Tibial nerve (tissue), 4 donors: ENCODE data around the gene TMEM179B. TPM values are rescaled to one million over a fixed set of nuclear protein-coding genes. Genes with fewer than 3 reads are reported as not detected.
"Not testable (repeated sequence)": the region's sequence is repeated elsewhere in the genome, so short reads cannot be mapped to it uniquely, and the experiment has no call there.

Source experiments
- DNase-seq, 2 donors: peaks; one replicate each; pipeline ENCODE4 v3.0.0-alpha.2; 2019; ENCODE audit warnings: low spot score in 2 of 2
- H3K27ac ChIP-seq, 4 donors: fragments of 200-600 bp; sonication (generic) in 3 of 4; one replicate each; pipeline ENCODE4 v1.5.1; 2017 to 2019; ENCODE audit warnings: mild to moderate bottlenecking in 1 of 4
- H3K27me3 ChIP-seq, 2 donors: fragments of 200-600 bp; sonication (generic) in 1 of 2; one replicate each; pipeline versions ENCODE4 v1.5.1 to v1.6.0; 2017 to 2019
- H3K36me3 ChIP-seq, 3 donors: fragments of 200-600 bp; sonication (generic); one replicate each; pipeline ENCODE4 v1.5.1; 2018 to 2019
- H3K4me1 ChIP-seq, 4 donors: fragments of 200-600 bp; sonication (generic) in 3 of 4; one replicate each; pipeline ENCODE4 v1.5.1; 2017 to 2019
- H3K4me3 ChIP-seq, 4 donors: fragments of 200-600 bp; sonication (generic) in 3 of 4; one replicate each; pipeline ENCODE4 v1.5.1; 2017 to 2019; ENCODE audit warnings: mild to moderate bottlenecking in 1 of 4, moderate library complexity in 1 of 4
- H3K9me3 ChIP-seq, 4 donors: fragments of 200-600 bp; sonication (generic) in 3 of 4; one replicate each; pipeline ENCODE4 v1.5.1; 2017 to 2019
- EP300 ChIP-seq, 2 donors: sonication (generic); formaldehyde crosslinking; IDR thresholded peaks; one replicate each; pipeline ENCODE4 v1.6.1; 2017; ENCODE audit warnings: antibody characterized with exemption in 2 of 2, mild to moderate bottlenecking in 1 of 2
- POLR2A ChIP-seq, 2 donors: fragments of 450-650 bp; IDR thresholded peaks; one replicate each; pipeline ENCODE4 v1.6.1; 2017; ENCODE audit warnings: antibody characterized with exemption in 2 of 2, mild to moderate bottlenecking in 2 of 2, moderate library complexity in 2 of 2
- WGBS, 2 donors: methylation state at CpG; one replicate each; pipeline ENCODE4 v1.1.5; 2018; 5-methylcytosine and 5-hydroxymethylcytosine counted together
- total RNA-seq, 4 donors: library from RNA; depleted of rRNA; stranded (reverse); fragments of >200 nt; gene quantifications; one replicate each; pipeline ENCODE4 v1.1.0, GENCODE V29; 2016
- TF ChIP-seq, protein P1 (sequence below), 5 experiments: fragments of 200-600 bp in 3 of 5; fragments of 450-650 bp in 2 of 5; sonication (generic) in 3 of 5; IDR thresholded peaks; one replicate each; pipeline ENCODE4 v1.5.1; 2016 to 2019; ENCODE audit warnings: antibody characterized with exemption in 5 of 5, mild to moderate bottlenecking in 3 of 5, moderate library complexity in 2 of 5

Gene TMEM179B
- total RNA-seq, 4 donors from 2014 or later: 80.8 to 105 (median 94.9) TPM

DNA sequence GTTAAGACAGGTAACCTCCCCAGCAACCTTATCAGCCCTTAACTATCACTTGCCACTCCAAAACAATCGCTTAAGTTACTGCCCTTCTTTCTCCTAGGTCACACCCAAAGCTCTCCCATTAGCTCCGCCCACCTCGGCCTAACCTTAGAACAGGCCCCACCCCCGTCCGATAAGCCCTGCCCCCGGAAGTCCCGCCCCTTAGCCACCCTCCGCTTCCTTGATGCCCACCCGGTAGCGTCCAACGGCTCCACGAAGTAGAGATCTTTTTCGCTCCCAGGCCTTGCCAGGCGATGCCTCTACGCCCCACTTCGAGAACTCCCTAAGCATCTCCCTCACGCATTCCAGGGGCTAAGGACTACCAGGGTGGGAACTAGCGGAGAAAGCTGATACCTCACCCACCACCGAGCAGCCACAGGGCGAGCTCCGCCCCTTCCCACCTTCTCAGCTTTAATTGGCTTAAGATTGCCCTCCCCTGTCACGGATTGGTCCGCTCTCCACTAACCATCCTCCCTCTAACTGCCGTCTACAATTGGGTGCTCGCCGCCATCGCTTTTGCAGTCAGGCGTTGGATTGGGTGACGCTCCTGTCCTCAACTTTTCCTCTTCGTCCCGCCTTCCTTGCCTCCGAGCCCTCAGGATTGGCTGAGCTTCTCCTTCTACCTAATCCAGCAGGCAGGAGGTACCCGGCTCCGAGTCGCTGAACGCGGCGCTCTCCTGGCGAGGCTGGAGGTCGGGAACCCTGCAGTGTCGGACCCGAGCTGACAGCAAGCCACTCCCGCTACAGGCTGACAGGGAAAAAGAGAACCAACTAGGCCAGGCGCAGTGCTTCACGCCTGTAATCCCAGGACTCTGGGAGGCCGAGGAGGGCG lies 33.2 kb upstream of the TMEM179B start, which contains the start of gene ZBTB3:
Gene ZBTB3 (minus strand): TSS at position 425 of the 868 bp plus-strand sequence. CDS start 496 bp downstream, outside the sequence.
- Histone ChIP-seq H3K27ac (peak within 1 kb of the TSS; percentile 93 to 96 (median 94)), H3K4me1 (peaks cover 0 to 40% (median 9%) of the 10 kb centered on the region in 4 donors), H3K27me3 (no peaks in the 10 kb centered on the region), H3K4me3 (peak within 1 kb of the TSS; percentile 52 to 94 (median 58)), H3K9me3 (no peaks in the 10 kb centered on the region), H3K36me3 (peaks cover 0 to 27% (median 0%) of the 10 kb centered on the region in 3 donors)
- 1% methylated on average over 47 of the region's 47 CpGs for WGBS, 2 donors
- peak; percentile 69 to 79 for TF ChIP-seq POLR2A (IDR thresholded peaks at IDR 0.05)
- TF ChIP-seq, protein P1, sequence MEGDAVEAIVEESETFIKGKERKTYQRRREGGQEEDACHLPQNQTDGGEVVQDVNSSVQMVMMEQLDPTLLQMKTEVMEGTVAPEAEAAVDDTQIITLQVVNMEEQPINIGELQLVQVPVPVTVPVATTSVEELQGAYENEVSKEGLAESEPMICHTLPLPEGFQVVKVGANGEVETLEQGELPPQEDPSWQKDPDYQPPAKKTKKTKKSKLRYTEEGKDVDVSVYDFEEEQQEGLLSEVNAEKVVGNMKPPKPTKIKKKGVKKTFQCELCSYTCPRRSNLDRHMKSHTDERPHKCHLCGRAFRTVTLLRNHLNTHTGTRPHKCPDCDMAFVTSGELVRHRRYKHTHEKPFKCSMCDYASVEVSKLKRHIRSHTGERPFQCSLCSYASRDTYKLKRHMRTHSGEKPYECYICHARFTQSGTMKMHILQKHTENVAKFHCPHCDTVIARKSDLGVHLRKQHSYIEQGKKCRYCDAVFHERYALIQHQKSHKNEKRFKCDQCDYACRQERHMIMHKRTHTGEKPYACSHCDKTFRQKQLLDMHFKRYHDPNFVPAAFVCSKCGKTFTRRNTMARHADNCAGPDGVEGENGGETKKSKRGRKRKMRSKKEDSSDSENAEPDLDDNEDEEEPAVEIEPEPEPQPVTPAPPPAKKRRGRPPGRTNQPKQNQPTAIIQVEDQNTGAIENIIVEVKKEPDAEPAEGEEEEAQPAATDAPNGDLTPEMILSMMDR (IDR thresholded peaks at IDR 0.05): peak in 2 of 5 experiments; percentile 49 to 54
- peak; percentile 68 to 97 for TF ChIP-seq EP300 (IDR thresholded peaks at IDR 0.05)
- peak; percentile 95 to 96 for DNase-seq

DNA sequence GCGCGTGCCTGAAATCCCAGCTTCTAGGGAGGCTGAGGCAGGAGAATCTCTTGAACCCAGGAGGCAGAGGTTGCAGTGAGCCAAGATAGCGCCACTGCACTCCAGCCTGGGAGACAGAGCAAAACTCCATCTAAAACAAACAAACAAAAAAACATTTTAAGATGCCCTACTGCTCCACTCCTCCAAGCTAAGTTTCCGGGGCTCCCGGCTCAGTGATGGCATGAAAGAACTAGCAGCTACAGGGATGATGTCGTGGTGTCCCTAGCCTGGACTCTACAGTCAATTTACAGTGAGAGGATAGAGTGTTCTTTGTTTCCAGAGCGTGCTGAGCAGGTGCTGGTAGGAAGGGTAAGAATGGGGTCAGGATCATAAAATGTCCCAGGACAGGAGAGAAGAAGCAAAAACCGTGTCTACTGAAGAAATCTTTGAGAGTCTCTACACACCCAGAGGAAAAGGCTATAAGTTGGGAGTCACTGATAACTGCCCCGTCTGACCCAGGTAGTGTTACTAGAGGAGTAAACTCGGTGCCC lies 32.1 kb upstream of the TMEM179B start:
- TF ChIP-seq POLR2A (IDR thresholded peaks at IDR 0.05) (no peak), EP300 (IDR thresholded peaks at IDR 0.05) (no peak)
- TF ChIP-seq, protein P1 (IDR thresholded peaks at IDR 0.05): no peak
- no peak for DNase-seq
- H3K9me3 ChIP-seq: no peaks in the 10 kb centered on the region
- H3K4me1 ChIP-seq: peaks cover 0 to 38% (median 9%) of the 10 kb centered on the region in 4 donors
- H3K27ac ChIP-seq: no peak overlapping the region
- no peaks in the 10 kb centered on the region for H3K27me3 ChIP-seq
- H3K4me3 ChIP-seq: no peak overlapping the region
- H3K36me3 ChIP-seq: peaks cover 0 to 18% (median 0%) of the 10 kb centered on the region in 3 donors
- WGBS, 2 donors: 55 to 68% methylated on average over 10 of the region's 10 CpGs

DNA sequence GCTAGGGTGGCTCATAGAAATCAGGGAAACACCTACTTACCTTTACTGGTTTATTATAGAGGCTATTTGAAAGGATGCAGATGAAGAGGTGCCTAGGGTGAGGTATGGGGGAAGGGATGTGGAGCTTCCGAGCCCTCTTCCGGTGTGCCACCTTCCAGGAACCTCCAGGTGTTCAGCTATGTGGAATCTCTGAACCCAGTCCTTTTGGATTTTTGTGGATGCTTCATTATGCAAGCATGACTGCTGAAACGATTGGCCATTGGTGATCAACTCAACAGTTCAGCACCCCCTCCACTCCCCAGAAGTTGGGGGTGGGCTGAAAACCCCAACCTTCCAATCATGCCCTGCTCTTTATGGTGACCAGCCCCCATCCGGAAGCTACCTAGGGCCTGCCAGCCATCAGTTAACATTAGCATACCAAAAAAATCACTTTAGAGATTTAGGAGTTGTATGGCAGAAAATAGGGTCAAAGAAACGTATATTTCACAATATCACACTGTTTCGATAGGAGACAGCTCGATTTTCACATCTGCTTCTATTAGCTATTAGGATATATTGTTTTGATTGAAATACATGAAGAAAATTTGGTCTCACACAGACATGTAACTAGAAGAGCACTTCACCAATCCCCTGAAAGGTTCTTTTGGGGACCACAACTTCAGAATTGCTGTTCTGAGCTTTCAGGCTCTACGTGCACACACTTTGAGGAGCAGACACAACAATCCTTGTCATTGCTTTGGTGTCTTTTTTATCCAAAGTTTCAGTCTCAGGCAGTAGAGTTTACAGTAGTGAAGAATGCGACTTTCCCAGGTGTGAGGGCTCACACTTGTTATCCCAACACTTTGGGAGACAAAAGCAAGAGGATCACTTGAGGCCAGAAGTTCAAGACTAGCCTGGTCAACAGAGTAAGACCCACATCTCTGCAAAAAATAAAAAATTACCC lies 29.1 kb upstream of the TMEM179B start:
- H3K9me3 ChIP-seq: no peaks in the 10 kb centered on the region
- no peak overlapping the region for H3K27ac ChIP-seq
- no peak overlapping the region for H3K4me3 ChIP-seq
- no peak for DNase-seq
- no peak for TF ChIP-seq EP300 (IDR thresholded peaks at IDR 0.05)
- no peak for TF ChIP-seq POLR2A (IDR thresholded peaks at IDR 0.05)
- TF ChIP-seq, protein P1 (IDR thresholded peaks at IDR 0.05): no peak
- peaks cover 0 to 29% (median 18%) of the 10 kb centered on the region in 4 donors for H3K4me1 ChIP-seq
- 49 to 55% methylated on average over 9 of the region's 9 CpGs for WGBS, 2 donors
- peaks cover 0 to under 1% (median 0%) of the 10 kb centered on the region in 3 donors for H3K36me3 ChIP-seq
- no peaks in the 10 kb centered on the region for H3K27me3 ChIP-seq

DNA sequence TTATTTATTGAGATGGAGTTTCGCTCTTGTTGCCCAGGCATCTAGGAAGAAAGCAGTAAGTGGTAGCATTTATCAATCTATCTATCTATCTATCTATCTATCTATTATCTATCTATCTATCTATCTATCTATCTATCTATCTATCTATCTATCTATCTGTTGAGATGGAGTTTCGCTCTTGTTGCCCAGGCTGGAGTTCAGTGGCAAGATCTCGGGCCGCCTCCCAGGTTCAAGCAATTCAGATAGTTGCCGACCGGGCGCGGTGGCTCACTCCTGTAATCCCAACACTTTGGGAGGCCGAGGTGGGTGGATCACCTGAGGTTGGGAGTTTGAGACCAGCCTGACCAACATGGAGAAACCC lies 26.4 kb upstream of the TMEM179B start:
- Histone ChIP-seq H3K4me1 (peaks cover 0 to 31% (median 13%) of the 10 kb centered on the region in 4 donors), H3K36me3 (peaks cover 0 to 22% (median 0%) of the 10 kb centered on the region in 3 donors), H3K4me3 (peak overlapping the region; percentile 68 to 94 (median 84)), H3K27ac (peak overlapping the region; percentile 11 to 94 (median 86))
- not testable (repeated sequence) for H3K27me3 ChIP-seq, H3K9me3 ChIP-seq, DNase-seq
- WGBS, 2 donors: 39% methylated on average over 9 of the region's 9 CpGs

DNA sequence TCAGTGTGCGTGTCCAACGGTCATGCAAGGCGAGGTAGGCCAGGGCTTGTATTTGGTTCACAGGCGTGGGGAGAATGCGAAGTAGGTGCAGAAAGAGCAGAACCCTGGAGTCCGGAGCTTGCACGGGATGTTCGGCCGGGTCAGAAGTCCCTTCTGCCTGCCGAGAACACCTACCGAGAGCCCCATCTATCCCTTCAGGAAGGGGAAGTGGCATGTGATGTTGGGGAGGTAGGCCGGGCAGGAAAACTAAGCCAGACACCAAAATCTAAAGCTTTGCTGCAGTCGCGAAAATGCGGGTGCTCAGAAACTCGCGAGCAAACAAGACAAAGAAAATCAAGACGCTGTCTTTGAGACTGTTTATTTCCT lies 16.4 kb upstream of the TMEM179B start:
- peak in 1 of 2 donors; percentile 20 for DNase-seq
- TF ChIP-seq EP300 (IDR thresholded peaks at IDR 0.05) (no peak), POLR2A (IDR thresholded peaks at IDR 0.05) (no peak)

More for the DNA sequence above, 16.4 kb upstream of the TMEM179B start:
- H3K4me1 ChIP-seq: peaks cover 0 to 25% (median 16%) of the 10 kb centered on the region in 4 donors
- H3K9me3 ChIP-seq: no peaks in the 10 kb centered on the region
- no peaks in the 10 kb centered on the region for H3K27me3 ChIP-seq
- H3K36me3 ChIP-seq: peaks cover 0 to 36% (median 3%) of the 10 kb centered on the region in 3 donors
- H3K27ac ChIP-seq: peak overlapping the region; percentile 86 to 95 (median 91)
- 0% methylated on average over 18 of the region's 18 CpGs for WGBS, 2 donors
- peak overlapping the region; percentile 40 to 71 (median 56) for H3K4me3 ChIP-seq
